ENCODE data around the gene STAM. TPM values are rescaled to one million over a fixed set of nuclear protein-coding genes. Genes with fewer than 3 reads are reported as not detected.
"Not testable (repeated sequence)": the region's sequence is repeated elsewhere in the genome, so short reads cannot be mapped to it uniquely, and the experiment has no call there.

The STAM gene
- total RNA-seq, 1 experiment from 2014 or later = 48.5 TPM

- no peak for DNase-seq (ENCODE audit: low read depth)
These were observed 31.7 kb downstream of the STAM start for GRCh38 chr10:17675638-17676037.

GRCh38 chr10:17676919-17677318, 33.0 kb downstream of the STAM start:
- no peak for DNase-seq (ENCODE audit: low read depth)

- peak; percentile 45 for DNase-seq (ENCODE audit: low read depth)
These were observed 38.4 kb downstream of the STAM start for GRCh38 chr10:17682236-17682946.

GRCh38 chr10:17683541-17683940, 39.6 kb downstream of the STAM start:
- DNase-seq (ENCODE audit: low read depth) = no peak

GRCh38 chr10:17684537-17684936, 40.6 kb downstream of the STAM start:
- DNase-seq (ENCODE audit: low read depth) = peak; percentile 24

GRCh38 chr10:17685233-17685840, 41.4 kb downstream of the STAM start:
- DNase-seq (ENCODE audit: low read depth) = no peak

- no peak for DNase-seq (ENCODE audit: low read depth)
These were observed 43.3 kb downstream of the STAM start for GRCh38 chr10:17687117-17687831.

GRCh38 chr10:17689137-17689536, 45.2 kb downstream of the STAM start:
- no peak for DNase-seq (ENCODE audit: low read depth)

- no peak for DNase-seq (ENCODE audit: low read depth)
These were observed 49.1 kb downstream of the STAM start for GRCh38 chr10:17693009-17693408.

GRCh38 chr10:17698696-17699095, 54.7 kb downstream of the STAM start:
- no peak for DNase-seq (ENCODE audit: low read depth)

- no peak for DNase-seq (ENCODE audit: low read depth)
These were observed 57.4 kb downstream of the STAM start for GRCh38 chr10:17701301-17701700.

- DNase-seq (ENCODE audit: low read depth) = no peak
These were observed 59.8 kb downstream of the STAM start for GRCh38 chr10:17703706-17704105.

GRCh38 chr10:17708821-17709220, 64.9 kb downstream of the STAM start:
- no peak for DNase-seq (ENCODE audit: low read depth)

- no peak for DNase-seq (ENCODE audit: low read depth)
These were observed 65.5 kb downstream of the STAM start for GRCh38 chr10:17709492-17709891.

GRCh38 chr10:17710181-17710580, 66.2 kb downstream of the STAM start:
- no peak for DNase-seq (ENCODE audit: low read depth)

- DNase-seq (ENCODE audit: low read depth) = no peak
These were observed 68.1 kb downstream of the STAM start for GRCh38 chr10:17712053-17712452.

- no peak for DNase-seq (ENCODE audit: low read depth)
These were observed 68.9 kb downstream of the STAM start for GRCh38 chr10:17712717-17713471.

GRCh38 chr10:17713758-17714157, 69.8 kb downstream of the STAM start:
- DNase-seq (ENCODE audit: low read depth) = no peak

- no peak for DNase-seq (ENCODE audit: low read depth)
These were observed 72.2 kb downstream of the STAM start for GRCh38 chr10:17716161-17716560.

GRCh38 chr10:17722317-17723014, 78.5 kb downstream of the STAM start:
- not testable (repeated sequence) for DNase-seq (ENCODE audit: low read depth)

- DNase-seq (ENCODE audit: low read depth) = no peak
These were observed 81.8 kb downstream of the STAM start for GRCh38 chr10:17725703-17726102.

- DNase-seq (ENCODE audit: low read depth) = no peak
These were observed 85.7 kb downstream of the STAM start for GRCh38 chr10:17729630-17730029.
